Prostate gland (tissue), 2 donors: ENCODE measurements around the gene GLDC. TPM values are rescaled to one million over a fixed set of nuclear protein-coding genes. Genes with fewer than 3 reads are reported as not detected.
"Not testable (repeated sequence)": the region's sequence is repeated elsewhere in the genome, so short reads cannot be mapped to it uniquely, and the experiment has no call there.

ENCODE experiments used
- DNase-seq: peaks from one replicate; pipeline ENCODE4 v3.0.0-alpha.2; 2019; ENCODE audit warnings: low spot score
- H3K27ac ChIP-seq, 2 donors: fragments of 200-600 bp; sonication (generic); 2 replicates each; pipeline ENCODE4 v1.5.1; 2017 to 2019
- H3K27me3 ChIP-seq: fragments of 200-600 bp; sonication (generic); replicated peaks from 2 replicates; pipeline ENCODE4 v1.5.1; 2019; ENCODE audit not compliant: insufficient read depth
- H3K36me3 ChIP-seq, 2 donors: fragments of 200-600 bp; sonication (generic); 1 replicate in 1 of 2; 2 replicates in 1 of 2; pipeline versions ENCODE4 v1.5.1 to v1.8.1; 2017 to 2019
- H3K4me1 ChIP-seq: fragments of 200-600 bp; sonication (generic); replicated peaks from 2 replicates; pipeline ENCODE4 v1.5.1; 2019
- H3K4me3 ChIP-seq, 2 donors: fragments of 200-600 bp; sonication (generic); 2 replicates each; pipeline ENCODE4 v1.5.1; 2017 to 2019
- H3K9me3 ChIP-seq: fragments of 200-600 bp; sonication (generic); 2 replicates; pipeline ENCODE4 v1.5.1; 2017
- CTCF ChIP-seq, 4 experiments: fragments of 200-600 bp in 2 of 4; fragments of 450-650 bp in 2 of 4; sonication (generic) in 2 of 4; IDR thresholded peaks; 1 replicate in 3 of 4; 2 replicates in 1 of 4; pipeline ENCODE4 v1.5.1; 2016 to 2019; ENCODE audit warnings: antibody characterized with exemption in 4 of 4, mild to moderate bottlenecking in 2 of 4, moderate library complexity in 2 of 4
- POLR2A ChIP-seq: fragments of 450-650 bp; IDR thresholded peaks from one replicate; pipeline ENCODE4 v1.6.1; 2016; ENCODE audit warnings: antibody characterized with exemption, mild to moderate bottlenecking
- POLR2AphosphoS5 ChIP-seq: sonication (generic); formaldehyde crosslinking; IDR thresholded peaks from one replicate; pipeline ENCODE4 v1.6.1; 2017; ENCODE audit warnings: antibody characterized with exemption
- WGBS: methylation state at CpG from one replicate; pipeline ENCODE4 v1.1.5; 2018; 5-methylcytosine and 5-hydroxymethylcytosine counted together
- intact Hi-C: fragments of 100-400 bp; cut with DNase I; formaldehyde crosslinking; loops from one replicate; pipeline ENCODE4 v1.14.2; 2022
- total RNA-seq, 2 donors: library from RNA; depleted of rRNA; stranded (reverse); fragments of >200 nt; gene quantifications; one replicate each; pipeline ENCODE4 v1.1.0, GENCODE V29; 2016

Gene GLDC
- total RNA-seq: 1 to 10 TPM; 2.7 to 4.0 TPM

- H3K4me1 ChIP-seq: peaks cover 3% of the 10 kb centered on the region
- intact Hi-C loops: loop anchor here (10.0 kb wide), 1 partner anchor 291 kb away; no protein-coding TSS in a partner anchor
- 1% methylated on average over 65 of the region's 68 CpGs for WGBS
- DNase-seq: peak; percentile 7
- no peaks in the 10 kb centered on the region for H3K36me3 ChIP-seq
- no peak for TF ChIP-seq CTCF (IDR thresholded peaks at IDR 0.05)
- TF ChIP-seq POLR2AphosphoS5: no peak
- TF ChIP-seq POLR2A: no peak
- no peaks in the 10 kb centered on the region for H3K27me3 ChIP-seq
- no peaks in the 10 kb centered on the region for H3K9me3 ChIP-seq
- no peak within 1 kb of the TSS for H3K27ac ChIP-seq
- H3K4me3 ChIP-seq: peak within 1 kb of the TSS; percentile 27 to 32
These were observed at the start of gene GLDC for GRCh38 chr9:6645355-6646292. Gene GLDC (minus strand): TSS chr9:6645729. CDS start chr9:6645499, 230 bp downstream.

- no peaks in the 10 kb centered on the region for H3K4me1 ChIP-seq
- no peak overlapping the region for H3K27ac ChIP-seq
- no peaks in the 10 kb centered on the region for H3K9me3 ChIP-seq
- 81% methylated on average over 9 of the region's 9 CpGs for WGBS
- no peak for DNase-seq
- intact Hi-C loops: no loop called here
- no peak for TF ChIP-seq CTCF (IDR thresholded peaks at IDR 0.05)
- no peak for TF ChIP-seq POLR2A
- TF ChIP-seq POLR2AphosphoS5: no peak
- no peaks in the 10 kb centered on the region for H3K36me3 ChIP-seq
- no peak overlapping the region for H3K4me3 ChIP-seq
- H3K27me3 ChIP-seq: no peaks in the 10 kb centered on the region
These were observed 47.4 kb upstream of the GLDC start for GRCh38 chr9:6692881-6693361.

- TF ChIP-seq POLR2AphosphoS5 (no peak), POLR2A (no peak), CTCF (IDR thresholded peaks at IDR 0.05) (no peak)
- no peak overlapping the region for H3K27ac ChIP-seq
- 92% methylated on average over 6 of the region's 6 CpGs for WGBS
- DNase-seq: no peak
- intact Hi-C loops: no loop called here
- no peak overlapping the region for H3K4me3 ChIP-seq
- H3K36me3 ChIP-seq: no peaks in the 10 kb centered on the region
- no peaks in the 10 kb centered on the region for H3K27me3 ChIP-seq
- H3K4me1 ChIP-seq: no peaks in the 10 kb centered on the region
- no peaks in the 10 kb centered on the region for H3K9me3 ChIP-seq
These were observed 46.9 kb upstream of the GLDC start for GRCh38 chr9:6692433-6692832.

- H3K36me3 ChIP-seq, H3K4me1 ChIP-seq, H3K4me3 ChIP-seq, H3K9me3 ChIP-seq, H3K27ac ChIP-seq, H3K27me3 ChIP-seq, DNase-seq, intact Hi-C loops: not testable (repeated sequence)
- 92% methylated on average over 7 of the region's 7 CpGs for WGBS
These were observed 45.1 kb upstream of the GLDC start for GRCh38 chr9:6690675-6691070.

- TF ChIP-seq CTCF (IDR thresholded peaks at IDR 0.05) (no peak), POLR2AphosphoS5 (no peak), POLR2A (no peak)
- 55% methylated on average over 2 of the region's 2 CpGs for WGBS
These were observed 44.6 kb upstream of the GLDC start for GRCh38 chr9:6689893-6690674.

More at GRCh38 chr9:6689893-6690674, 44.6 kb upstream of the GLDC start:
- no peaks in the 10 kb centered on the region for H3K36me3 ChIP-seq
- no peak for DNase-seq
- no peaks in the 10 kb centered on the region for H3K27me3 ChIP-seq
- no peak overlapping the region for H3K27ac ChIP-seq
- H3K4me1 ChIP-seq: no peaks in the 10 kb centered on the region
- no peaks in the 10 kb centered on the region for H3K9me3 ChIP-seq
- intact Hi-C loops: no loop called here
- H3K4me3 ChIP-seq: no peak overlapping the region
